ENCODE data around the gene LFNG. TPM values are rescaled to one million over a fixed set of nuclear protein-coding genes. Genes with fewer than 3 reads are reported as not detected.

Gene LFNG
- total and polyA plus RNA-seq, 2 donors (not counting 1 experiment from before 2014, with no cell fraction given) = 73.3 to 208 TPM

- Histone ChIP-seq H3K9me3 (ENCODE audit: control extremely low read depth in 1 of 3, control insufficient read depth in 2 of 3, insufficient read depth in 1 of 3, low read length in 2 of 3) (no peaks in the 10 kb centered on the region), H3K4me2 (replicated peaks; ENCODE audit: low read depth, low read length, poor library complexity, severe bottlenecking) (no peak overlapping the region), H3K27ac (ENCODE audit: low read length in 2 of 2) (no peak overlapping the region), H2AFZ (ENCODE audit: insufficient read depth, low read depth, low read length, poor library complexity, severe bottlenecking) (no peak overlapping the region), H3K36me3 (replicated peaks in 1 of 2; ENCODE audit: control extremely low read depth in 1 of 2, control insufficient read depth in 1 of 2, extremely low read depth in 1 of 2, insufficient read depth in 2 of 2, low read length in 1 of 2) (no peaks in the 10 kb centered on the region), H3K79me2 (ENCODE audit: control insufficient read depth, insufficient read depth, low read length) (no peaks in the 10 kb centered on the region), H4K20me1 (ENCODE audit: control insufficient read depth, insufficient read depth, low read length, poor library complexity, severe bottlenecking) (no peaks in the 10 kb centered on the region), H3K4me3 (ENCODE audit: control extremely low read depth in 1 of 5, extremely low read depth in 1 of 5, insufficient read depth in 1 of 5, low read depth in 2 of 5, low read length in 4 of 5) (no peak overlapping the region), H3K27me3 (replicated peaks in 1 of 4; ENCODE audit: control extremely low read depth in 1 of 4, control insufficient read depth in 3 of 4, insufficient read depth in 4 of 4, low read length in 3 of 4) (peaks cover 0 to 12% (median 2%) of the 10 kb centered on the region in 4 experiments), H3K4me1 (ENCODE audit: control insufficient read depth in 2 of 2, insufficient read depth in 2 of 2, low read length in 2 of 2) (peaks cover 14 to 21% of the 10 kb centered on the region in 2 donors), H3K9ac (ENCODE audit: low read length) (no peak overlapping the region)
- ChIA-PET POLR2A (no interaction called here), CTCF (interaction anchor here (6.9 kb wide), 1 partner anchor 22 kb away, joined by 104 read pairs; no protein-coding TSS in a partner anchor)
- peaks cover 14% of the 10 kb centered on the region for H3K4me1 Mint-ChIP-seq
- no peak overlapping the region for H3K27ac Mint-ChIP-seq
- DNase-seq = no peak
- H3K4me3 Mint-ChIP-seq = no peak overlapping the region
- ATAC-seq (ENCODE audit: low read depth) = no peak
- H3K27me3 Mint-ChIP-seq = peaks cover 9% of the 10 kb centered on the region
- no peak for TF ChIP-seq EZH2 (IDR thresholded peaks at IDR 0.05; ENCODE audit: borderline replicate concordance, insufficient read depth, low read depth, low read length, poor library complexity, severe bottlenecking)
- no peak for TF ChIP-seq CTCF (IDR thresholded peaks at IDR 0.05)
- intact Hi-C loops (cut with micrococcal nuclease) = no loop called here
- 94% methylated on average over 7 of the region's 12 CpGs for WGBS (ENCODE audit: insufficient coverage)
- H3K9me3 Mint-ChIP-seq (ENCODE audit: insufficient read depth) = no peaks in the 10 kb centered on the region
Observed at GRCh38 chr7:2473496-2474180, 45.9 kb upstream of the LFNG start.

DNA sequence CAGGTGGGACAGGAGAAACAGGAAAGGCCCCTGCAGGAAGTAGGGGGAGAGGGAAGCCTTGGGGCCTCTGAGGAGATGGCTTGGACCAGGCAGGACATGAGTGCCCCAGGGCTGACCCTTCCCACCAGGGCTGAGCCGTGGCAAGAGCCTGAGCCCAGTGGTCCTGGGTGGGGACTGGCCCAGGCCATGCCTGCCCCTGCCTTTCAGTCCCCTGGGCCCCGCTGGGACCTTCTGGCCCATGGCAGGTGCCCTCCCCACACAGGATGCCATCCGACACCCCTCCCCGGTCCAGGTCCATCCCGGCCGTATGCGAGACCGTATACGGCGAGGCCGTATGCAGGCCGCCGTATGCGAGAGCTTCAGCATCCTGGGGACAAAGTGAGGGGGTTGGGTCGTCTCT, 45.4 kb upstream of the LFNG start:
- Mint-ChIP-seq H3K27me3 (peaks cover 5% of the 10 kb centered on the region), H3K9me3 (ENCODE audit: insufficient read depth) (no peaks in the 10 kb centered on the region), H3K4me1 (peaks cover 11% of the 10 kb centered on the region), H3K27ac (no peak overlapping the region), H3K4me3 (no peak overlapping the region)
- intact Hi-C loops (cut with micrococcal nuclease) = no loop called here
- peaks cover 0 to 12% (median 2%) of the 10 kb centered on the region in 4 experiments for H3K27me3 ChIP-seq (replicated peaks in 1 of 4; ENCODE audit: control extremely low read depth in 1 of 4, control insufficient read depth in 3 of 4, insufficient read depth in 4 of 4, low read length in 3 of 4)
- no peaks in the 10 kb centered on the region for H3K36me3 ChIP-seq (replicated peaks in 1 of 2; ENCODE audit: control extremely low read depth in 1 of 2, control insufficient read depth in 1 of 2, extremely low read depth in 1 of 2, insufficient read depth in 2 of 2, low read length in 1 of 2)
- no peaks in the 10 kb centered on the region for H3K9me3 ChIP-seq (ENCODE audit: control extremely low read depth in 1 of 3, control insufficient read depth in 2 of 3, insufficient read depth in 1 of 3, low read length in 2 of 3)
- no peaks in the 10 kb centered on the region for H3K79me2 ChIP-seq (ENCODE audit: control insufficient read depth, insufficient read depth, low read length)
- peaks cover 14 to 17% of the 10 kb centered on the region in 2 donors for H3K4me1 ChIP-seq (ENCODE audit: control insufficient read depth in 2 of 2, insufficient read depth in 2 of 2, low read length in 2 of 2)
- no peak overlapping the region for H3K4me2 ChIP-seq (replicated peaks; ENCODE audit: low read depth, low read length, poor library complexity, severe bottlenecking)
- DNase-seq (no peak), ATAC-seq (ENCODE audit: low read depth) (no peak)
- ChIA-PET CTCF (interaction anchor here (1.5 kb wide), 1 partner anchor 197 kb away, joined by 3 read pairs; no protein-coding TSS in a partner anchor), POLR2A (no interaction called here)
- TF ChIP-seq EZH2 (IDR thresholded peaks at IDR 0.05; ENCODE audit: borderline replicate concordance, insufficient read depth, low read depth, low read length, poor library complexity, severe bottlenecking) (no peak), CTCF (IDR thresholded peaks at IDR 0.05) (no peak)
- no peak overlapping the region for H3K27ac ChIP-seq (ENCODE audit: low read length in 2 of 2)
- no peaks in the 10 kb centered on the region for H4K20me1 ChIP-seq (ENCODE audit: control insufficient read depth, insufficient read depth, low read length, poor library complexity, severe bottlenecking)
- H3K9ac ChIP-seq (ENCODE audit: low read length) = no peak overlapping the region
- WGBS (ENCODE audit: insufficient coverage) = 76% methylated on average over 11 of the region's 15 CpGs
- H3K4me3 ChIP-seq (ENCODE audit: control extremely low read depth in 1 of 5, extremely low read depth in 1 of 5, insufficient read depth in 1 of 5, low read depth in 2 of 5, low read length in 4 of 5) = no peak overlapping the region
- H2AFZ ChIP-seq (ENCODE audit: insufficient read depth, low read depth, low read length, poor library complexity, severe bottlenecking) = no peak overlapping the region

All from B cell (primary cell).